K562 (cell line): ENCODE results near the gene FOXD3. TPM values are rescaled to one million over a fixed set of nuclear protein-coding genes. Genes with fewer than 3 reads are reported as not detected.

Source experiments
- CHCHD3 ChIP-seq: fragments of 250-450 bp; sonication (Bioruptor Pico); IDR thresholded peaks from 2 replicates; pipeline ENCODE4 v2.1.2; 2022; ENCODE audit warnings: mild to moderate bottlenecking
- CREB1 ChIP-seq, 2 experiments: sonication (generic) in 1 of 2; formaldehyde crosslinking in 1 of 2; IDR thresholded peaks; 2 replicates each; pipeline versions ENCODE4 v1.6.1 to v1.8.0; 2012 to 2022; ENCODE audit warnings: inconsistent platforms in 1 of 2, mild to moderate bottlenecking in 1 of 2, missing genetic modification reagents in 1 of 2, moderate library complexity in 1 of 2
- CTCF ChIP-seq, 3 experiments: IDR thresholded peaks in 2 of 3; conservative IDR thresholded peaks in 1 of 3; 2 replicates each; pipeline ENCODE4 v1.5.1; 2011 to 2012; ENCODE audit warnings: low read length in 3 of 3, mild to moderate bottlenecking in 3 of 3, control low read depth in 2 of 3, improper control_type of control experiment in 1 of 3, inconsistent platforms in 1 of 3, low read depth in 1 of 3, mixed read lengths in 1 of 3, moderate library complexity in 1 of 3; ENCODE audit not compliant: insufficient read depth in 2 of 3
- ELF2 ChIP-seq: fragments of 250-450 bp; sonication (Bioruptor Pico); IDR thresholded peaks from 2 replicates; pipeline ENCODE4 v1.5.0; 2021; ENCODE audit warnings: mild to moderate bottlenecking
- FOXM1 ChIP-seq, 2 experiments: fragments of 450-650 bp in 1 of 2; sonication (generic) in 1 of 2; formaldehyde crosslinking in 1 of 2; IDR thresholded peaks; 2 replicates each; pipeline versions ENCODE4 v1.6.1 to v1.9.0; 2017 to 2022; ENCODE audit warnings: low read depth in 2 of 2, mild to moderate bottlenecking in 2 of 2, missing genetic modification reagents in 1 of 2, moderate library complexity in 1 of 2
- MEF2A ChIP-seq: IDR thresholded peaks from 2 replicates; pipeline ENCODE4 v1.6.1; 2011; ENCODE audit warnings: low read depth, mild to moderate bottlenecking, low read length, moderate library complexity; ENCODE audit not compliant: control insufficient read depth
- PHF20 ChIP-seq: fragments of 450-650 bp; IDR thresholded peaks from 2 replicates; pipeline ENCODE4 v1.6.1; 2018; ENCODE audit not compliant: partially characterized antibody
- POLR2G ChIP-seq: fragments of 200-400 bp; formaldehyde crosslinking; IDR thresholded peaks from 2 replicates; pipeline ENCODE4 v1.6.1; 2017; ENCODE audit warnings: low read depth, mild to moderate bottlenecking, antibody characterized with exemption, low read length, moderate library complexity
- RREB1 ChIP-seq: fragments of 250-450 bp; sonication (Bioruptor Pico); IDR thresholded peaks from 2 replicates; pipeline ENCODE4 v1.4.0; 2020
- SAFB ChIP-seq: fragments of 200-400 bp; formaldehyde crosslinking; IDR thresholded peaks from 2 replicates; pipeline ENCODE4 v1.6.1; 2017; ENCODE audit warnings: low read depth, low read length, borderline replicate concordance
- SMARCA4 ChIP-seq: fragments of 450-650 bp; IDR thresholded peaks from 2 replicates; pipeline ENCODE4 v1.6.1; 2016
- ZBTB43 ChIP-seq: sonication (generic); formaldehyde crosslinking; IDR thresholded peaks from 2 replicates; pipeline ENCODE4 v1.8.0; 2023; ENCODE audit warnings: mild to moderate bottlenecking, missing genetic modification reagents
- ZNF224 ChIP-seq: sonication (generic); formaldehyde crosslinking; IDR thresholded peaks from 2 replicates; pipeline ENCODE4 v1.8.0; 2022; ENCODE audit warnings: mild to moderate bottlenecking, missing genetic modification reagents
- ZNF253 ChIP-seq: fragments of 250-450 bp; sonication (Bioruptor Pico); conservative IDR thresholded peaks from 2 replicates; pipeline ENCODE4 v1.6.1; 2021; ENCODE audit warnings: mild to moderate bottlenecking
- ZNF3 ChIP-seq: fragments of 250-450 bp; sonication (Bioruptor Pico); IDR thresholded peaks from 2 replicates; pipeline ENCODE4 v1.5.0; 2021; ENCODE audit warnings: mild to moderate bottlenecking, moderate library complexity
- ZNF395 ChIP-seq: fragments of 200-800 bp; sonication (Bioruptor generic); IDR thresholded peaks from 2 replicates; pipeline ENCODE4 v1.6.1; 2017; ENCODE audit warnings: missing genetic modification characterization, missing compliant biosample characterization
- polyA plus RNA-seq, 8 experiments: library from polyadenylated mRNA; depleted of rRNA in 4 of 8; stranded (reverse) in 5 of 8; unstranded in 3 of 8; fragments of >200 nt; fragmentation: Nextera tagmentation in 2 of 8; fragmentation: Illumina TruSeq in 1 of 8; extraction: Ambion mirVana in 2 of 8; extraction: Trizol in 1 of 8; gene quantifications; 2 replicates each; pipeline versions ENCODE4 v1.2.1 to v1.2.3, GENCODE V29; 2011 to 2014; ENCODE audit warnings: inconsistent platforms in 1 of 8, missing spikeins in 1 of 8
- total RNA-seq, 7 experiments: library from RNA; depleted of rRNA in 6 of 7; stranded (reverse); fragments of >200 nt in 6 of 7; fragmentation: Illumina TruSeq in 2 of 7; extraction: Trizol in 2 of 7; gene quantifications; 2 replicates each; pipeline versions ENCODE4 v1.2.1 to v1.2.3, GENCODE V29; 2011 to 2021; ENCODE audit warnings: low replicate concordance in 1 of 7

The FOXD3 gene
- total and polyA plus RNA-seq, 9 of the 15 experiments (the other 6 are each of a cell fraction or from before 2014, with no cell fraction given): 0.06 to 0.45 (median 0.10) TPM; not detected in 2

- TF ChIP-seq ZNF3 (CRISPR knock-in tag) (no peak), ZNF395 (no peak), POLR2G (peak; percentile 76), SMARCA4 (no peak), CHCHD3 (CRISPR knock-in tag) (no peak), CTCF (IDR thresholded peaks at IDR 0.05 in 2 of 3, conservative IDR thresholded peaks at IDR 0.05 in 1 of 3; ENCODE audit: insufficient read depth in 2 of 3, low read depth in 1 of 3, low read length in 3 of 3) (no peak), CREB1 (IDR thresholded peaks at IDR 0.05) (peak; percentile 82), CREB1 (CRISPR knock-in tag; IDR thresholded peaks at IDR 0.05) (peak; percentile 85), PHF20 (no peak), ZNF224 (CRISPR knock-in tag) (no peak), ELF2 (CRISPR knock-in tag) (no peak), RREB1 (CRISPR knock-in tag) (no peak; the same call in 1 of the 2 replicates), MEF2A (no peak), FOXM1 (IDR thresholded peaks at IDR 0.05; ENCODE audit: low read depth) (no peak), FOXM1 (CRISPR knock-in tag; IDR thresholded peaks at IDR 0.05; ENCODE audit: low read depth) (0 out of 2 replicates have a peak, but pooled peaks have one; percentile 35), ZBTB43 (CRISPR knock-in tag) (no peak), SAFB (no peak), ZNF253 (CRISPR knock-in tag) (no peak)
Measured at GRCh38 chr1:63322114-63322943, at the start of gene FOXD3 (continued).
